Glutamatergic neuron (in vitro differentiated cells): ENCODE data around the gene THUMPD3. TPM values are rescaled to one million over a fixed set of nuclear protein-coding genes. Genes with fewer than 3 reads are reported as not detected.

Source experiments
- DNase-seq: peaks from one replicate; pipeline ENCODE4 v3.0.0; 2022
- H3K27ac Mint-ChIP-seq: one replicate; pipeline ENCODE4 v1.8.0; 2020; ENCODE audit warnings: mild to moderate bottlenecking, mixed read lengths, inconsistent platforms; ENCODE audit not compliant: unreplicated experiment
- H3K27me3 Mint-ChIP-seq: one replicate; pipeline ENCODE4 v1.8.0; 2020; ENCODE audit warnings: mild to moderate bottlenecking, moderate library complexity, mixed read lengths, inconsistent platforms; ENCODE audit not compliant: unreplicated experiment
- H3K36me3 Mint-ChIP-seq: one replicate; pipeline ENCODE4 v1.8.0; 2020; ENCODE audit warnings: mild to moderate bottlenecking, mixed read lengths, inconsistent platforms; ENCODE audit not compliant: unreplicated experiment
- H3K4me1 Mint-ChIP-seq: one replicate; pipeline ENCODE4 v1.8.0; 2020; ENCODE audit warnings: mild to moderate bottlenecking, low read depth, mixed read lengths, inconsistent platforms; ENCODE audit not compliant: unreplicated experiment
- H3K4me3 Mint-ChIP-seq: one replicate; pipeline ENCODE4 v1.8.0; 2020; ENCODE audit warnings: mild to moderate bottlenecking, mixed read lengths, inconsistent platforms; ENCODE audit not compliant: unreplicated experiment
- H3K9me3 Mint-ChIP-seq: one replicate; pipeline ENCODE4 v1.8.0; 2020; ENCODE audit warnings: mild to moderate bottlenecking, moderate library complexity, mixed read lengths, inconsistent platforms; ENCODE audit not compliant: unreplicated experiment
- total RNA-seq: library from RNA; stranded (reverse); fragmentation: NEBNext Ultra II Directional; extraction: Animal tissue kit (Norgen Biotek cat#: 25700); gene quantifications from one replicate; pipeline ENCODE4 v1.2.1, GENCODE V29; 2021; ENCODE audit not compliant: unreplicated experiment
- TF ChIP-seq, protein P1 (sequence below): fragments of 200-600 bp; sonication (generic); IDR thresholded peaks from one replicate; pipeline ENCODE4 v1.5.0; 2021; ENCODE audit not compliant: partially characterized antibody, unreplicated experiment

THUMPD3 gene
- total RNA-seq, 1 donor from 2014 or later = 50.2 TPM

DNA sequence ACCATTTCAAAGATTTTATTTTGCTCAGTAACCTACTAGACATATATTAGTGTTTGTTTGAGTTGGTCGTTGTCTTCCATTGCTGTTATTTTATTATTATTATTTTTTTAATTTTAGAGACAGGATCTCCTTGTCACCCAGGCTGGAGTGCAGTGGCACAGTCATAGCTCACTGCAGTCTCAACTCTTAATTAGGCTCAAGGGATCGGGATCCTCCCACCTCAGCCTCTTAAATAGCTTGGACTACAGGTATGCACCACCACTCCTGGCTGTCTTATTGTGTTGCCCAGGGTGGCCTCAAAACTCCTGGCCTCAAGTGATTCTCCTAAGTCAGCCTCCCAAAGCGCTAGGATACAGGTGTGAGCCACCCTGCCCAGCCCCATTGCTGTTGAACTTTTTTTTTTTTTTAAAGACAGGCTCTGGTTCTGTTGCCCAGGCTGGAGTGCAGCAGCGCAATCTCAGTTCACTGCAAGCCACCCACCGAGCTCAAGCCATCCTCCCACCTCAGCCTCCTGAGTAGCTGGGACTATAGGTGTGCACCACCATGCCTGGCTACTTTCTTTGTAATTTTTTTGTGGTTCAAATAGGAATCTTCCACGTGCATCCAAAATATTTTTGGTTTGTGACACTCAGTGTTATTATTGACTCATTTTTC, 52.8 kb downstream of the THUMPD3 start:
- no peak for DNase-seq
- H3K4me3 Mint-ChIP-seq = no peak overlapping the region
- no peaks in the 10 kb centered on the region for H3K27me3 Mint-ChIP-seq
- no peaks in the 10 kb centered on the region for H3K36me3 Mint-ChIP-seq
- H3K27ac Mint-ChIP-seq = peak overlapping the region; percentile 50
- H3K9me3 Mint-ChIP-seq = peaks cover 4% of the 10 kb centered on the region
- TF ChIP-seq, protein P1, sequence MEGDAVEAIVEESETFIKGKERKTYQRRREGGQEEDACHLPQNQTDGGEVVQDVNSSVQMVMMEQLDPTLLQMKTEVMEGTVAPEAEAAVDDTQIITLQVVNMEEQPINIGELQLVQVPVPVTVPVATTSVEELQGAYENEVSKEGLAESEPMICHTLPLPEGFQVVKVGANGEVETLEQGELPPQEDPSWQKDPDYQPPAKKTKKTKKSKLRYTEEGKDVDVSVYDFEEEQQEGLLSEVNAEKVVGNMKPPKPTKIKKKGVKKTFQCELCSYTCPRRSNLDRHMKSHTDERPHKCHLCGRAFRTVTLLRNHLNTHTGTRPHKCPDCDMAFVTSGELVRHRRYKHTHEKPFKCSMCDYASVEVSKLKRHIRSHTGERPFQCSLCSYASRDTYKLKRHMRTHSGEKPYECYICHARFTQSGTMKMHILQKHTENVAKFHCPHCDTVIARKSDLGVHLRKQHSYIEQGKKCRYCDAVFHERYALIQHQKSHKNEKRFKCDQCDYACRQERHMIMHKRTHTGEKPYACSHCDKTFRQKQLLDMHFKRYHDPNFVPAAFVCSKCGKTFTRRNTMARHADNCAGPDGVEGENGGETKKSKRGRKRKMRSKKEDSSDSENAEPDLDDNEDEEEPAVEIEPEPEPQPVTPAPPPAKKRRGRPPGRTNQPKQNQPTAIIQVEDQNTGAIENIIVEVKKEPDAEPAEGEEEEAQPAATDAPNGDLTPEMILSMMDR = no peak
- H3K4me1 Mint-ChIP-seq = peaks cover 16% of the 10 kb centered on the region

DNA sequence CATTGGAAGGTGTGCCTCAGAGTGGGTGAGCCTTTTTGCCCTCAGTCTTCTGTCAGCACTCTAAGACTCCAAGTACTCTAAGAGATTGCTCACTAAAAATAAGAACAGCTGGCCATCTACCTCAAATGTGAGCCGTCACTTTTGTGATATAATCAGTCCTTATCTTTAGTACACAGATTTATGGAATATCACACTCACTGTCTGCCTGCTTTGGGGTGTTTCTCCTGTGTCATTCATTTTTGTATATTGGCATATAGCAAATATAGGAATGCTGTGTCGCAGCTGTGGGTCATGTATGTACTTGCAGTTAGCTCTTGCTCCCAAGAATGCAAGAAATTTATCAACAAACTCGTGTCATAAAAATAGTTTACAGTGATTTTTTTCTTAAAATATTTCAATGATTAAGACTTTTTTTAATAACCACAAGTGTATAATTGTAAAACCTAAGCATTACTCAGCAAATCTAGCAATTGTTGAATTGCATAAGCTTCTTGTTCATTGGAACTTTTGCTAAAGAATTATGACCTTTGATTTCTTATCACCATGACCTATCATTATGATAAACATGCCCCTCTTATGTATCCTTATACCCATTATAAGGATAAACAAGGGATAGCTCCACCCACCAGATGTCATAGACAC, 53.4 kb downstream of the THUMPD3 start:
- no peaks in the 10 kb centered on the region for H3K36me3 Mint-ChIP-seq
- peaks cover 20% of the 10 kb centered on the region for H3K4me1 Mint-ChIP-seq
- peaks cover 4% of the 10 kb centered on the region for H3K9me3 Mint-ChIP-seq
- H3K4me3 Mint-ChIP-seq = no peak overlapping the region
- no peak for DNase-seq
- H3K27ac Mint-ChIP-seq = peak overlapping the region; percentile 50
- TF ChIP-seq, protein P1 = no peak
- no peaks in the 10 kb centered on the region for H3K27me3 Mint-ChIP-seq

DNA sequence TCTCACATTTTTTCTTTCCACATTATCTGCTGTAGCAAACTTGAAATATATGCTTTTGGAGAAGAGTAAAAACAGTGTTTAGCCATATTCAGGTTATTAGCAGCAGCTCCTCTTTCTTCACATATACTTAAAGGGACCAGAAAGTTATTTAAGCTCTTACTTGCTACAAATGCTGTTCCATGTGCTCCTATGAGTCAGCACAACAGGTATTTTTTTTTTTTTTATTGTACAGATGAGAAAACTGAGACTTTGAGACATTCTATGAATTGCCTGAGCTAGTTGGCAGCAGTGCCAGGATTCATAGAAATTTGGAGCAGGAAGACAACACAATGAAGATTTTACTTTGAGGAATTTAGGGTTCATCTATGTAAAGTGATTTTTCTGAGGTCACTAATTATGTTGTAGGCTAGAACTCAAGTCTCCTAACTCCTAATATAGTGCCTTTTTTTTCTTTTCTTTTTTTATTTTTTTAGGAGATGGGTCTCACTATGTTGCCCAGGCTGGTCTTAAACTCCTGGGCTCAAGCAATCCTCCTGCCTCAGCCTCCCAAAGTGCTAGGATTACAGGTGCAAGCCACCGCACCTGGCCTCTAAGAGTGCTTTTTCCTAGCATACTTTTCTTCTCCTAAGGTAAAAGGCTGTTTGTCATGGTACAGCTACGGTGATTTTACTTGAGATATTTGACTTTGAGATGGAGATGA, 58.1 kb downstream of the THUMPD3 start:
- H3K27me3 Mint-ChIP-seq = no peaks in the 10 kb centered on the region
- H3K4me1 Mint-ChIP-seq = peaks cover 25% of the 10 kb centered on the region
- peak overlapping the region; percentile 83 for H3K27ac Mint-ChIP-seq
- H3K36me3 Mint-ChIP-seq = no peaks in the 10 kb centered on the region
- TF ChIP-seq, protein P1 = no peak
- no peak for DNase-seq
- H3K9me3 Mint-ChIP-seq = peaks cover 2% of the 10 kb centered on the region
- H3K4me3 Mint-ChIP-seq = no peak overlapping the region

DNA sequence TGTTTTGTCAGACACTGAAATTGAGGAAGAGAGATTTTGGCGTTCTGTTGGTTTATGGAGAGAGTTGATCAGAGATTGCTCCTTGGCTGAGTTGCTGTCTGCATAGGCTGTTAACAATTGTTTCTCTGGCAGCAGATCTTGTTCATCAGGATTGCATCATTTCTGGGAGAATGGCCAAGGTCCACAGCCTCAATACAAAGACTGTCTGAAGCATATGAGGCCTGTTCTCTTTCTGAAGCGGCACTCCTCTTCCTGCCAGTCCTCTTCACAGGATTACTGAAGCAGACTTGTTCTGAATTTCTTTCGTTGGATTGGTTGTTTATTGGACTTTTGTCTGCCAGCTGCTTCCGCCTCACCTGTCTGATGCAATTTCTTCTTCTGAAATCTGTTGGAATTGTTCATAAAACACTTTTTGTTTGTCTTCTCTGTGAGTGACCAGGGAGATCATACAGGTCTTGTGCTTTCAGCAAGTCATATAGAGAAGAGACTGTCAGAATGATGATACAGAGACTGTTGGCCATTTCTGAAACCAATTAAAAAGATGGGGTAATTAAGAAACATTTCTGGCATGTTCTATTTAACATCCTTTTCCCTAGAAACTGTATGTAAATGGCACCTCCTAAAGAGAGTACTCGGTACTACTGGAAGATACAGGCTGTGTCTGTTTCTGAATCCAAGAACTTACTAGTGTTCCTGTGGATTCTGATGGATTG, 60.0 kb downstream of the THUMPD3 start:
- Mint-ChIP-seq H3K27me3 (no peaks in the 10 kb centered on the region), H3K27ac (peak overlapping the region; percentile 98), H3K36me3 (no peaks in the 10 kb centered on the region), H3K4me1 (peaks cover 24% of the 10 kb centered on the region), H3K9me3 (peaks cover 2% of the 10 kb centered on the region), H3K4me3 (peak overlapping the region; percentile 61)
- TF ChIP-seq, protein P1 = peak; percentile 61
- peak; percentile 18 for DNase-seq
